WERI-Rb-1 (cell line): ENCODE data around the gene STEAP3.
A peak's percentile ranks its signal among the peaks of the same experiment; 100 is the strongest.

Experiments used
- DNase-seq: peaks from one replicate; pipeline ENCODE4 v3.0.0-alpha.2; 2020
- H3K27ac ChIP-seq: fragments of 250-450 bp; sonication (Bioruptor Pico); 2 replicates; pipeline ENCODE4 v1.5.1; 2020; ENCODE audit warnings: mild to moderate bottlenecking, moderate library complexity
- H3K27me3 ChIP-seq: fragments of 250-450 bp; sonication (Bioruptor Pico); 2 replicates; pipeline ENCODE4 v1.5.1; 2021; ENCODE audit warnings: mild to moderate bottlenecking, low read depth, moderate library complexity; ENCODE audit not compliant: insufficient read depth, severe bottlenecking
- H3K36me3 ChIP-seq: fragments of 250-450 bp; sonication (Bioruptor Pico); 2 replicates; pipeline ENCODE4 v1.5.1; 2020; ENCODE audit warnings: mild to moderate bottlenecking, moderate library complexity
- H3K4me3 ChIP-seq: 2 replicates; pipeline ENCODE4 v1.5.1; 2011; ENCODE audit warnings: low read depth, mild to moderate bottlenecking, control low read depth, low read length
- H3K9me3 ChIP-seq: fragments of 250-450 bp; sonication (Bioruptor Pico); 2 replicates; pipeline ENCODE4 v1.5.1; 2021; ENCODE audit warnings: mild to moderate bottlenecking, moderate library complexity; ENCODE audit not compliant: severe bottlenecking
- TF ChIP-seq, protein P1 (sequence below): IDR thresholded peaks from 2 replicates; pipeline ENCODE4 v1.5.1; 2011; ENCODE audit warnings: low read depth, mild to moderate bottlenecking, control low read depth, inconsistent platforms, low read length

STEAP3 gene

DNA sequence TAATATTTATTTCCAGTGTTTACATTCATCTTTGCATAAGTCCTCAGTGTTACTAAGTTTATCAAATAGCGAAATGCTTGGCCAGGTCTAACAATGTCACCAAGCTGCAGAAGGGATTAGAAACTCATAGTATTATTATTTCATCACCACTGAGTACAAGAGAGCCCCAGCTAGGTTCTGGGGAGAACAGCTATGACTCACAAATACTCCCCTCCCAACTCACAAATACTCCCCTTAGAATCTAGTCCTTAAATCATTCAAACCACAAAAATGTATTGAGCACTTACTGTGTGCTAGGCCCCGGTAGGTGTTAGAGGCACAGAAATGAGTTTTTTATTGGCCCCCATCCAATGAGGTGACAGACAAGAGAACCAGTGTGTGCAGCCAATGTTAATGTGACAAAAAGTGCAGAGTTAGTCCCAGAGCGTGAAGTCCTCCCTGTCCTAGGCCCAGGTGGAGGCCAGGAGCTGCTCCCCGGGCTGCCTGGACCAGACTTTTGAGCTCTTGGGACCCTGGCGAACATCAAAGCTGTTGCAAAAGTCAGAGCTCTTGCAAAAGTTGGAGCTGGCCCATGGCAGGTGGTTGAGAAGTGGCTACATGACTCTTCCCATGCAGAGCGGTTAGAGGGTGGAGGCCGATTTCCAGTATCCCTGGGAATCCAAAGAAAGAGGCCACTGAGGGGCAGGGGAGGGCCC, 9.8 kb downstream of the STEAP3 start:
- DNase-seq, result no peak
- Histone ChIP-seq H3K9me3 (no peaks in the 10 kb centered on the region), H3K4me3 (no peak overlapping the region), H3K36me3 (no peaks in the 10 kb centered on the region), H3K27me3 (no peaks in the 10 kb centered on the region), H3K27ac (no peak overlapping the region)
- TF ChIP-seq, protein P1, sequence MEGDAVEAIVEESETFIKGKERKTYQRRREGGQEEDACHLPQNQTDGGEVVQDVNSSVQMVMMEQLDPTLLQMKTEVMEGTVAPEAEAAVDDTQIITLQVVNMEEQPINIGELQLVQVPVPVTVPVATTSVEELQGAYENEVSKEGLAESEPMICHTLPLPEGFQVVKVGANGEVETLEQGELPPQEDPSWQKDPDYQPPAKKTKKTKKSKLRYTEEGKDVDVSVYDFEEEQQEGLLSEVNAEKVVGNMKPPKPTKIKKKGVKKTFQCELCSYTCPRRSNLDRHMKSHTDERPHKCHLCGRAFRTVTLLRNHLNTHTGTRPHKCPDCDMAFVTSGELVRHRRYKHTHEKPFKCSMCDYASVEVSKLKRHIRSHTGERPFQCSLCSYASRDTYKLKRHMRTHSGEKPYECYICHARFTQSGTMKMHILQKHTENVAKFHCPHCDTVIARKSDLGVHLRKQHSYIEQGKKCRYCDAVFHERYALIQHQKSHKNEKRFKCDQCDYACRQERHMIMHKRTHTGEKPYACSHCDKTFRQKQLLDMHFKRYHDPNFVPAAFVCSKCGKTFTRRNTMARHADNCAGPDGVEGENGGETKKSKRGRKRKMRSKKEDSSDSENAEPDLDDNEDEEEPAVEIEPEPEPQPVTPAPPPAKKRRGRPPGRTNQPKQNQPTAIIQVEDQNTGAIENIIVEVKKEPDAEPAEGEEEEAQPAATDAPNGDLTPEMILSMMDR, result no peak

DNA sequence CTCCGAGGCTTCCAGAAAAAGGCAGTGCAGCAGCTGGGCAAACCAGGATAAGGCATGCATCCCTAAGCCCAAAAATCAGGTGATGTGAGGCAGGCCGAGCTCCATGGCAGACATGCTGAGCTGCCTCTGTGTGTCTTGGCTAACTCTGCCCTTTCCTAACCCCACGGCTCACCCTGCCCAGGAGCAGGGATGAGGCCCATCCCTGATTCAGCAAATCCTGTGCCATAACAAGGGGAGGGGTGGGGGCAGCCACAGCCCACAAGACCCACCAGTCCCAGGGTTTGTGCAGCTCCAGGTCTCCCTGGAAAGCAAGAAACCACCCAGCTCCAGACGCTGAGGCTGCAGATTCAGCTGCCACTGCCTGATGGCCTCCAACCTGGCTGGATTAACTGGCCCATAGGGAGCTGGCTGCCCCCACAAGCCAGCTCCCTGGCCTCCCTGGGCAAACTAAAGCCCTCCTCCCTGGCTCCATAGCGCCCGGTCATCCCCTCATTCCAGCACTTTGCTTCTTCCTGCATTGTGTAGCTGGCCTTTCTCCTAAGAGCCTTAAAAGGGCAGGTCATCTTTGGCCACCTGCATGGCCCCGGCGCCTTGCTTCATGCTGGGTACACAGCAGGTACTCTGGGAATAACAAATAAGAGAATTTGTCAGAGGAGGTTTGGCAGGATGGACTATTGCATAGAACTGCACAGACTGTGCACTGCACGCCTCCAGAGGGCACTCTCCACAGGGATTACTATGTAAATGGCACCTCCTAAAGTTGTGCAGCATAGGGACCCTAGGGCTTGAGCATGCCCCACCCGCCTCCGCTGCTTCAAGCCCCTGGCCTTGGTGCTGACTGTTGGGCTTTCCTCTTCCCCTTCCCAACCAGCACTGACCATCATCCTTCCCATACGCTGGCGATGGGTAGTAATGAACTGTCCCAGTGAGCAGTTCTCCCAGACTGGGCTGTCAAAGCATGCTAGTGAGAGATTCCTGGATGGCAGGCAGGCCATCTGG, 10.7 kb downstream of the STEAP3 start:
- Histone ChIP-seq H3K27me3 (no peaks in the 10 kb centered on the region), H3K36me3 (no peaks in the 10 kb centered on the region; the same call in 1 of the 2 replicates), H3K9me3 (no peaks in the 10 kb centered on the region), H3K27ac (0 out of 2 replicates have a peak overlapping the region, but pooled peaks have one; percentile 5), H3K4me3 (no peak overlapping the region)
- peak; percentile 57 for DNase-seq
- TF ChIP-seq, protein P1, result peak; percentile 80

- Histone ChIP-seq H3K9me3 (no peaks in the 10 kb centered on the region), H3K27me3 (no peaks in the 10 kb centered on the region), H3K27ac (no peak overlapping the region), H3K36me3 (no peaks in the 10 kb centered on the region; the same call in 1 of the 2 replicates), H3K4me3 (no peak overlapping the region)
- no peak for DNase-seq
- TF ChIP-seq, protein P1, result no peak
These were observed 13.2 kb downstream of the STEAP3 start for GRCh38 chr2:119236796-119237195.

DNA sequence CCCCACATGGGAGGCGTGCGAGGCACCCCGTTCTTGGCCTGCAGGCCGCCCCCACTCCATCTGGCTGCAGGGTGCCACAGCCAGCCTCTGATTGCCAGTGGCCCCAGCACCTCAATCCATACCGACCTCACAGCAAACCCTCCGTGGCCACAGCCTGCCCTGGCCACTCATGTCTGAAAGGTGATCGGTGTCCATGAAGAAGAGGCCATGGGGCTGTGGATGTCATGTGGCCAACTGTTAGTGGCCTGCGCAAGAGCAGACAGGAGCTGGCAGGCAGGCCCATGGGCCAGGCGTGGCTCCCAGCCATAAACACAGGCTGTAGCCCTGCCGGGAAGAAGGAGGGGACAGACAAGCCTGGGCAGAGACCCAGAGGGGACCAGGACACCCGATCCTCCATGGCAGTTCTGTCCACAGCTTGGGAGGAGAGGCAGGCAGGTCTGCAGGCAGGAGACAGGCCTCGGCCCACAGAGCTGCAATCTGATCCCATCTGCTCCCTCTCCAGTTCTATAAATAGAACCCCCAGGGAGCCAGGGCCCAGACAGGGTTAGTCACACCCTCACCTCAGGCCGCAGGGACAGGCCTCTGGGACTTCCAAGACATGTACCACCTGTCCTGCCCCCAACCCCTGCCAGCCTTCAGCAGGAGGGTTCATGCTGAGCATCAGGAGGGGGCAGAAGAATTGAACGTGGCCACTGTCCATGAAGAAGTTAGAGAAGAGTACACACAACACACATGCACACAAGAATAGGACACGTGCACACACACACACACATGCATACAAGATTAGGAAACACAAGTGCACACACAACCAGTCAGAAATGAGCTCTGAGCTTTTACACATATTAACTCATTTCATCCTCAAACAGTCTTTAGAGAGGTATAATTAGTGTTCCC, 16.9 kb downstream of the STEAP3 start:
- no peak overlapping the region for H3K4me3 ChIP-seq
- H3K27me3 ChIP-seq, result no peaks in the 10 kb centered on the region
- H3K36me3 ChIP-seq, result peaks cover 1% of the 10 kb centered on the region
- peak overlapping the region; percentile 95 for H3K27ac ChIP-seq
- TF ChIP-seq, protein P1, result no peak
- DNase-seq, result peak; percentile 93
- no peaks in the 10 kb centered on the region for H3K9me3 ChIP-seq

DNA sequence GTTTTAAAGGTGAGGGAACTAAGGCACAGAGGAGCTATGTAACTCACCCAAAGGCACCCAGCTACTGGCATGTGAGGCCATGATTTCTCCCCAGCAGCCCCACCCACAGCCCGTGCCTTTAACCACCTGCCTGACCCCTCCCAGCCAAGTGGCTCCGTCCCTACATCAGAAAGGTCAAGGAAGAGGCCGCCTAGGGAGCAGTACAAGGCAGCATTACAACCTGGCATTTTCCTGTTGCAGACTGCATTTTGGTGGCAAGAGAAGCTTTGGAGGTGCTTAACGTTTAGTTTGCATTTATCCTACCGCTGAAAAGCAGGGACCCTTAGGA, 17.5 kb downstream of the STEAP3 start:
- H3K27ac ChIP-seq, result peak overlapping the region; percentile 95
- H3K9me3 ChIP-seq, result no peaks in the 10 kb centered on the region
- no peaks in the 10 kb centered on the region for H3K27me3 ChIP-seq
- peaks cover 4% of the 10 kb centered on the region for H3K36me3 ChIP-seq
- TF ChIP-seq, protein P1, result no peak
- no peak for DNase-seq
- no peak overlapping the region for H3K4me3 ChIP-seq
